Measurements from ENCODE around the gene STIP1. TPM values are rescaled to one million over a fixed set of nuclear protein-coding genes. Genes with fewer than 3 reads are reported as not detected.

STIP1 gene
- total RNA-seq, 1 donor from 2014 or later = 139 TPM

DNA sequence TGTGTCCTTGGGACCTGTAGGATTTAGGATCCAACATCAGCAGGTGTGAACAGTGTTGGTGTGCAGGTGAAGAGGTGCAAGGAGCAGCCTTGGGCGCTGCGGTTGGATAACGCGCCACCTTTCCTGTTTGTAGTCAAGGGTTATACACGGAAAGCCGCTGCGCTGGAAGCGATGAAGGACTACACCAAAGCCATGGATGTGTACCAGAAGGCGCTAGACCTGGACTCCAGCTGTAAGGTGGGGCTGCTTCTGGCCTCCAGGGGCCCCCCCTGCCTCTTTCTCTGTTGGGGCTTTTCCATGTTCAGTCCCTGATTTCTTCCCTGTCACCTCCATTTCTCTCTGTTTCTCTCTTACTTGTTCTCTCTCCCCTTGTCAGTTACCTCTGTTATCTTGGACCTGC lies 17.0 kb downstream of the STIP1 start:
- no peak for DNase-seq

DNA sequence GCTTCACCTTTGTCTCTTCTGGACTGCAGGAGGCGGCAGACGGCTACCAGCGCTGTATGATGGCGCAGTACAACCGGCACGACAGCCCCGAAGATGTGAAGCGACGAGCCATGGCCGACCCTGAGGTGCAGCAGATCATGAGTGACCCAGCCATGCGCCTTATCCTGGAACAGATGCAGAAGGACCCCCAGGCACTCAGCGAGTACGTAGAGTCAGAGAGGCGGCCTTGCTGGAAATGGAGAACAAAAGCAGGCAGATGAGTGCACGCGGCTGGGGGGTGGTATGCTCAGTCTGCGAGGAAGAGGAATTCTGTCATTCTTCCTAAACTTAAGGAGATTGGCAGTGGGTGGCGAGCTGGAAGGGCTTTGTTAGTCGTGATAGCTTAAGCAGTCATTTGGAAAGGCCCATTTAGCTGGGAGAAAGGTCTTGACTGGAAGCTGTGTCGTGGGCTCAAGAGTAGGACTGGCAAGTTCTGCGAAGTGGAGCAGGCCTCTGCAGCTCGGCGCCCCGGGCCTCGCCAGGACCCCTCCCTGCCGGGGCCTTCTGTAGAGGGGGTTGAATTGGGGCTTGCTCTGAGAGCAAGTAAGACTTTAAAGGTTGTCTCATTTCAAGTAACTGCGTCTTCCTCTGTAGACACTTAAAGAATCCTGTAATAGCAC lies 17.6 kb downstream of the STIP1 start:
- no peak for DNase-seq

DNA sequence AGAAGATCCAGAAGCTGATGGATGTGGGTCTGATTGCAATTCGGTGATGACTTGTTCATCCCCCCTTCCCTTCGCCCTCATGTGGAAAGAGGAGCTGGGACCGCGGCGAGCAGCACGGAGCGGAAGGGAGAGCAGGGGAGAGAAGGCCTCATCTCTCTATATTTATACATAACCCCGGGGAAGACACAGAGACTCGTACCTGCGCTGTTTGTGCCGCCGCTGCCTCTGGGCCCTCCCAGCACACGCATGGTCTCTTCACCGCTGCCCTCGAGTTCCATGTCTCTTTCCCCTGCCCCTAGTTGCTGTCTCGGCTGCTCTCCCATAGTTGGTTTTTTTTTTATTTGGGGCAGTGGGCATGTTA lies 18.1 kb downstream of the STIP1 start:
- no peak for DNase-seq

DNA sequence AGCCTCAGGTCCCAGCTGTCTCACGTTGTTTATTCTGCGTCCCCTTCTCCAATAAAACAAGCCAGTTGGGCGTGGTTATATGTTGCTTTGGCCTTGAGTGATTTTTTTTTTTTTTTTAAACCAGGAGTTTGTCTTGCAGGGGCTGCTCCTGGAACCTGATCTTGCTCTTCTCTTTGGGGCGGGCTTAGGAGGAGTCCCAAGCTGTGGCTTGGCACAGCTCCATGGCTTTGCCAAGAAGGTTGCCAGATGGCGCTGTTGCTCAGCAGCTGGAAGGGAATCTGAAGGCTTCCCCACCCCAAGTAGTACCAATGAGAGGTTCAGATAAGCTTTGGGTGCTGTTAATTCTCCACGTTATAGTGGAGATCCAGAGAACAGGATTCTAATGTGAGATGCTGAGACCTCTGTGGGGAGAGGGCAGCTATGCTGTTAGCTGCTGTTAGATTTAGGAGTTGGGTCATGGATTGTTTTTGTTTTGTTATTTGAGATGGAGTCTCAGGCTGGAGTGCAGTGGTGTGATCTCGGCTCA lies 18.6 kb downstream of the STIP1 start:
- peak; percentile 97 for DNase-seq

DNA sequence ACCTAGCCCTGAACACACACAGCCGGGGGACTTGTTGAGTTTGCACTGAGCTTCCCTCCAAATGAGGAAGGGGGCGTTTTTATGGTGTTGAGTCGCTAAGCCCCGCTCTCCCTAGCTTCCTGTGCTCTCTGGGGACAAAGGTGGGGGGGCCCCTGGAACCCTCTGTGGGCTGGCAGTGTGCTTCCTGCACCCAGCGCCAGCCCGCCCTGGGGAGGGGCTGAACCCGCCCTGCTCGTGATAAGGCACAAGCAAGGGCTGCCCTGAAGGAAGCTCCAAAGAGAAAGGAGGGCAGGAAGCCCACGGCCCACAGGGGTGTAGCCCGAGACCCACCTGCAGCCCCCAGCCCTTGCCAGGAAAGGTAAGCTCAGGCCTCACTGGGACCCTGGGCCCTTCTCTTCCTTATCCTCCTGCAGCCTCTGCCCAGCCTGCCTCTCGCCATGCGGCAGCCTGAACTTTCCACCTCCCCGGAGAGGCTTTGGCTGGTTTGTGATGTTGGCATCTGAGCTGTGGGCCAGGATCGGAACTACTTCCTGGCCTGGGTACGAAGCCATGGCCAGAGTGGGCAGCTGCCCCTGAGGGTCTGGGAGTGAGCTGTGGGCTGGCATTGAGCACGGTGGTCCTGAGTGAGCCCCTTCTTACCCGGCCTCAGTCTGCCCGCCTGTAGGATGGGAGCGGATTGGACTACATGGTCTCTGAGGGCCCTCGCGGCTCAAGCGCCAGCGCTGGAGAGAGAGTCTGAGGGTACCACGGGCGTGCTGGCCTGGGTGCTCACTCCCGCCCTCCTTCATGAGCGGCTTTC lies 20.7 kb downstream of the STIP1 start, which contains the start of gene FERMT3:
TSS of gene FERMT3 (plus strand) at position 265 of the 799 bp plus-strand sequence. CDS start 644 bp downstream, outside the sequence.
- DNase-seq = peak; percentile 33

DNA sequence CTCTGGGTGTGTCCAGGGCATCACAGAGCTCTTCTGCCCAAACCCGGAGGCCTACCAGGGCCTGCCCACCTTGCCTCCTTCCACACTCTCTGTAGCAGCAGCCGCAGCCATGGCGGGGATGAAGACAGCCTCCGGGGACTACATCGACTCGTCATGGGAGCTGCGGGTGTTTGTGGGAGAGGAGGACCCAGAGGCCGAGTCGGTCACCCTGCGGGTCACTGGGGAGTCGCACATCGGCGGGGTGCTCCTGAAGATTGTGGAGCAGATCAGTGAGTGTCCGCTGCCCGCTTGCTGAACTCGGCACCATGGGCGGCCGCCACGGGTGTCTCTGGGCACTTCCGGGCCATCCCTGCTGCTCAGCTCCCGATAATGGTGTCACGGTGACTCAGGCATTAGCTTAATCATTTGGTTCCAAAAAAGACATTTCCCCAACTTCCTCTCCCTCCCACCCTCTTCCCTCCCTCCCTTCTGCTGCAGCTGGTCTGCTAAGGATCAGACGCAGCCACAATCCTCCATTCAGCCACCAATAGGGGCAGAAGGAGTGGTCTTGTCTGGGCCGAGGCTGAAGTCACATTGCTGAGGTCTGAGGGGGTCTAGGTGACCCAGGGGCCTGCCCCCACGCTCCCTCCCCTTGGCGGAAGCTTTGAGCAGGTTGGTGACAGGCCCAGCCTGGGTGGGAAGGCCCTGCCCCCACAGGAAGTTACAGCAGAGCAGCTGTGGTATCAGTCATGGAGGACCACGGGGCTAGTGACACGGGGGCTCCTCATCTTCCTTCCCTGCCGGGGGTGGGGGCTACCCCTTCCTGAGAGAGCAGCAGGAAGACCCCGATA lies 21.5 kb downstream of the STIP1 start:
- DNase-seq = peak; percentile 67

DNA sequence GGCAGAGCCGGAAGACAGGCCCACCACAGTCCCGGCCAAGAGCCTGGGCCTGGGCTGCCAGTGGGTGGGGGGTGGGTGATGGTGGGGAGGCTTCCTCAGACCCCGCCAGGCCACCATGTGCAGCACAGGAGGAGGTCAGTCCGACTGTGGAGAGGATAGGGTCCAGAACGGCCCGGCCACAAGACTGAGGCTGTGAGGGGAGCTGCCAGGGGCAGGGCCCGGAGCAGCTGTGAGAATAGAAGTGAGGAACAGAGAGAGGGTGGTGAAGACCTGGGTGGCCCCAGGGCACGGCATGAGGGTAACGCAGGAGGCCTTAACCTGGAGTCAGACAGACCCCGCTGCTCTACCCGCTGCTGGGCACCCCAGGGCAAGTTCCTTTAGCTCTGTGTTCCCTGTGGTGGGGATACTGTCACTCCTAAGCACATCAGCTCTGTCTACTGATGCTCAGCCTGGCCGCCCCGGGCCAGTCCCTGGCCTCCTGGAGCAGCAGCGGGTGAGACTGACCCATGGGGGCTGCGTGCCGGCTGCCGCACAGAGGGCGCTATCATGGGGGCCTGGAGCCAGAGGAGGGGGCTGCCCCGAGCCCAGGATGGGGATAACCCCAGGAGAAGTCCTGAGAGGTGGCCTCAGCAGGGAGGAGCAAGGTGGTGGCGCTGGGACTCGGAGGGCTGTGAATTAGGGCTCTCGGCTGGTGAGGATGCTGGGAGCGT lies 22.3 kb downstream of the STIP1 start:
- DNase-seq = no peak

DNA sequence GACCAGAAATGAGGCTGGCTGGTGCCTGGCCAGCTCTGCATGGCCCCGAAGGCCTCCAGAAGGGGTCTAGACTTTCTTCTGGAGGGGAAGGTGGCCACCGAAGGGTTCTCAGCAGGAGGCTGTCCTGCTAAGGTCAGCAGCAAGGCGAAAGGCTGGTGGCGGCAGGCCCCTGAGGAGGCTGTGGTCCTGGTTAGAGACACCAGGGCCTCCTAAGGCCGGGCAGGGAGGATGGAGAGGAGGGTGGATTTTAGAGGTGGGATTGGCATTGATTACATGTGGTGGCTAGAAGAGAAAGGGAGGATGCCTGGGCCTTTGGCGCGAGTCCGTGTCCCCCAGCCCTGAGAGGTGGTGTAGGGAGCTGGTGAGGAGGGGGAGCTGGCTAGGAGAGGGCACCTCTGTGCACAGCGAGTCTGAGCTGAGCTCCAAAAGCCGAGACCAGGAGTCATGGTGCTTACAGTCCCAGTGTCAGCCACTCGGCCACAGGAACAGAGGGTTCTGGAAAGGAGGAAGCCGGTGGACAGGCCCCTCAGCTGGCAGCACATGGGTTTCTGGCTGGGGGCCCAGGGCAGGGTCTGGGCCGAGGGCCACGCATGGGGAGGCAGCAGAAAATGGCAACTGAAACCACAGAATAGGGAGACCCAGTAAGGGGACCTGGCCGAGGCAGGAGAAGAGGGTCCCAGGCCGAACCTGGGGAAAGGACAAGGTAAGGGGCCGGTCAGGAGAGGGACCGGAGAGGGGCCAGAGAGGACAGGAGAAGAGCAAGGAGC lies 23.0 kb downstream of the STIP1 start:
- DNase-seq = no peak

DNA sequence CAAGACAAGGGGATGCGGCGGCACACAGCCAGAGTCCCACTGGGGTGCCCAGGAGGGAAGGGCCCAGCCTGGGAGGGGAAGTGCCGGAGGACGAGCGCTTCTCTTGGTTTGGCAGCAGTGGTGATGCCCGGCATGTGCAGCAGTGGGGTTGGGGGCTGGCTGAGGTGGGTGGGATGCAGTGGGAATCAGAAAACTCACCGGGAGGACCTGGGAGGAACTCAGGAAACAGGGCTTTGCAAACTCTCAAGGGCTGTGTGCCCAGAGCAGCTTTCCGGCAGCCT lies 23.5 kb downstream of the STIP1 start:
- DNase-seq = no peak

DNA sequence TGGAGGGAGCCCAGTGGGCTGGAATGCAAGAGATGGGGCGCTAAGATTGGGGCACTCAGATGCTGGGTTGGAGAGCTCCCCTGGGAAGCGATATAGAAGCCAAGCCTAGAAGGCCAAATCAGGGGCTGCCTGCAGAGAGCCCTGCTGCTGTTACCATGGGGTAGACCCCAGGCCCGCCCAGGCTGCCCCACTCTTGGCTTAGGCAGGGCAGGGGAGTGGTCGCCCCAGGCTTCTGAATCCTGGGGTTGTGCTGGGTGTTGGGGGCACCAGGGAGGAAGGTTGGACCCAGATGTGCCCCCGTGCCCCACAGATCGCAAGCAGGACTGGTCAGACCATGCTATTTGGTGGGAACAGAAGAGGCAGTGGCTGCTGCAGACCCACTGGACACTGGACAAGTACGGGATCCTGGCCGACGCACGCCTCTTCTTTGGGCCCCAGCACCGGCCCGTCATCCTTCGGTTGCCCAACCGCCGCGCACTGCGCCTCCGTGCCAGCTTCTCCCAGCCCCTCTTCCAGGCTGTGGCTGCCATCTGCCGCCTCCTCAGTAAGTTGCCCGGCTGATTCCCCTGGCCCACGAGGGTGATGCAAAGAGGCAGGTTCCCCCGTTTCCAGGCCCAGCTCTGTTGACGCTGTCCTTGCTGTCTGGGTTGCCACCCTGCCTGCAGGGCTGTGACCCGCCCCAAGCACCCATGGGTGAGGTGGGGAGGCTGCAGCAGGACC lies 24.5 kb downstream of the STIP1 start:
- no peak for DNase-seq

DNA sequence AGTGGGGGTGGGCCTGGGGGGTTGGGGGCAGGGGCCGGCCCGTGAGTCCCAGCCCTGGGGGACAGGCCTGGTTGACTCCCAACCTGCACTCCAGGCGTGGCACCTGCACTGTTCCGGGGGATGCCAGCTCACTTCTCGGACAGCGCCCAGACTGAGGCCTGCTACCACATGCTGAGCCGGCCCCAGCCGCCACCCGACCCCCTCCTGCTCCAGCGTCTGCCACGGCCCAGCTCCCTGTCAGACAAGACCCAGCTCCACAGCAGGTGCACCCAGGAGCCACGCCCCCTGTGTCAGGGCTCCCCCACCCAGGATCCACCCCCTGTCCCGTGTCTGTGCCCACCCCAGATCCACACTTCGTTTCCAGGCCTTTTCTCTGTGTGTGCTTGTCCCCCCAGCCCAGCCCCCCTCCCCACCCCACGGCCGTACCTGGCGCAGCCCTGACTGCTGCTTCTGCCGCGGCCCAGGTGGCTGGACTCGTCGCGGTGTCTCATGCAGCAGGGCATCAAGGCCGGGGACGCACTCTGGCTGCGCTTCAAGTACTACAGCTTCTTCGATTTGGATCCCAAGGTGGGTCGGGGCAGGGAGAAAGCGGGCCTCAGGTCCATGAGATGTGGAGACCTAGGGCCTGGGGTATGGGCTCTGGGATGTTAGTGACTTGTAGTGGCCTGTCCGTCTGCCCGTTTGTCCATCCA lies 25.4 kb downstream of the STIP1 start:
- DNase-seq = no peak

DNA sequence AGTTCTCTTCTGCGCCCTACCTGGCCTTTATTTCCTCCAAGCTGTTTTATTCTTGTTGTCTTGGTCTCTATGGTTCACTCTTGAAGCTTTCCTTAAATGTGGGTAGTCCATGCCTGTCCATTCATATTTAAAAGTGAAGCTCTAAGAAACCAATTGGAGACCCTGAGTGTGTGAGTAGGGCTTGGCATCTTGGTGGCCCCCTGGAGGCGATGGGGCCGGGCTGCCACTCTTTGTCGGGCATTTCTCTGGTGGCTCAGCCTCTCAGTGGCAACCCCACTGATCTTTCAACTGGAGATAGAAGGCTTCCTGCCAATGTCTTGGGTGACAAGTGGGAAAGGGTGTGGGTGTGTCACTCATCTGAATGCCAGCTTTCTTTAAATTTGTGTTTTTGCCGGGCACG lies 30.9 kb downstream of the STIP1 start:
- no peak for DNase-seq

DNA sequence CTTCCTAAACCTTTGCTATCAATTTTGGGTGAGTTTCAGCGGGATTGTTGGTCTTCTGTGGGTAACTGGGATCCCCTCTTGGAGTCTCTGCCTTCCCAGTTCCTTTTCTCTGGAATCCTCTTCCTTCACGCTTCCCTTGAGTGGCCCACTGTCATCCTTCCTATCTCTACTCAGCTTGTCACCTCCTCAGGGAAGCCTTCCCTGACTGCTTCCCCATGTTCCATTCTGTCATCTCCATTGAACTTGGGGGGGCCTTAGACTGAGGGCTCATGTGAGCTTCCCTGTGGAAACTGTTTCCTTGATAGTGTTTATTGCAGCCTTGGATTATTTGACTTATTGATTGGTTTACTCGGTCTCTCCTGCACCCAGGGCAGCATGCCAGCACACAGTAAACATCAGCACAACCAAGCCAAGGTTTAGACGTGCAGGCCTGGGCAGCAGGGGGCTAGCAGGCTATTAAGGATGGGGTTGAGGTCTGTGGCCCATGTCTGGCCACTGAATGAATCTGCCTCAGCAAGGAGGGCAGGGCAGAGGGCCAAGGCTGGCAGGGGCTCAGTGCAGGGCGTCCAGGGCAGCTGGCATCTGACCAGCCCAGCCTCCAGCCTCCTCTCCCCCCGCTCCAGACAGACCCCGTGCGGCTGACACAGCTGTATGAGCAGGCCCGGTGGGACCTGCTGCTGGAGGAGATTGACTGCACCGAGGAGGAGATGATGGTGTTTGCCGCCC lies 32.8 kb downstream of the STIP1 start:
- no peak for DNase-seq

DNA sequence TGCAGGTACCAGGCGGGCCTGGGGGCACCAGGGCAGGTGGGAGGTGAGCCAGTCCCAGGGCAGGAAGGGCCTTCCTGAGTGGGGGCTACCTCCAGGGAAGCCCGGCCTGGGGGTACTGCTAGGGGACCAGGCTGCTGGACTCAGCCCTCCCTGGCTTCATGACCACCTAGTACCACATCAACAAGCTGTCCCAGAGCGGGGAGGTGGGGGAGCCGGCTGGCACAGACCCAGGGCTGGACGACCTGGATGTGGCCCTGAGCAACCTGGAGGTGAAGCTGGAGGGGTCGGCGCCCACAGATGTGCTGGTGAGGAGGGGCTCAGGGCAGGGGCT lies 33.3 kb downstream of the STIP1 start:
- no peak for DNase-seq

DNA sequence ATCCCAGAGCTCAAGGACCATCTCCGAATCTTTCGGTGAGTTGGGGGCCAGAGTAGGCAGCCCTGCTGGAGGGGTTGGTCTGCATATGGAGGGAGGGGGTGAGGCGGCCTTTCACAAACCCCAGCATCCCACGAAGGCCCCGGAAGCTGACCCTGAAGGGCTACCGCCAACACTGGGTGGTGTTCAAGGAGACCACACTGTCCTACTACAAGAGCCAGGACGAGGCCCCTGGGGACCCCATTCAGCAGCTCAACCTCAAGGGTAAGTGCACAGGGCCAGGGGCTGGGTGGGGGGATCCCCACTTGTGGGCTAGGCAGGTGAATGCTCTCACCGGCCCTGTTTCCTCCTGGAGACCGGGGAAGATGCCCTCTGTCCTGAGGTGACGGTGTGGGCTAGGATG lies 33.8 kb downstream of the STIP1 start:
- DNase-seq = no peak

DNA sequence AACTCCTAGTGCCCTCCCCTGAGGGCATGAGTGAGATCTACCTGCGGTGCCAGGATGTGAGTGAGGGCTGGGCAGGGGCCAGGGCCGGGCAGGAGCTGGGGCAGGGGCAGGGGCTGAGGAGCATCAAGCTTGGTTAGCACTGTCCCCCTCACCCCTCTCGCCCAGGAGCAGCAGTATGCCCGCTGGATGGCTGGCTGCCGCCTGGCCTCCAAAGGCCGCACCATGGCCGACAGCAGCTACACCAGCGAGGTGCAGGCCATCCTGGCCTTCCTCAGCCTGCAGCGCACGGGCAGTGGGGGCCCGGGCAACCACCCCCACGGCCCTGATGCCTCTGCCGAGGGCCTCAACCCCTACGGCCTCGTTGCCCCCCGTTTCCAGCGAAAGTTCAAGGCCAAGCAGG lies 34.3 kb downstream of the STIP1 start:
- DNase-seq = no peak

DNA sequence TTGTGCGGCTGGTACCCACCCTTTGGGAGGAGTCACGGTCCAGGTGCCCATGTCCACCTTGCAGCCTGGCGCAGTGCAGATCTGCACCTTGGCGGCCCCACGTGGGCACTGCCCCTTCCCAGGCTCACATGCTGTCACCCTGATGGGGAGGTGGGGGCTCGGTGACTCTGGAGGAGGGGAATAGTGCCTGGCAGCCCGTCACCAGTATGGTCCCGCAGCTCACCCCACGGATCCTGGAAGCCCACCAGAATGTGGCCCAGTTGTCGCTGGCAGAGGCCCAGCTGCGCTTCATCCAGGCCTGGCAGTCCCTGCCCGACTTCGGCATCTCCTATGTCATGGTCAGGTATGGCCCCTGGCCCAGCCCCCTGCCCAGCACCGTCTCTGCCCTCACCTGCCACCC lies 34.8 kb downstream of the STIP1 start:
- no peak for DNase-seq

DNA sequence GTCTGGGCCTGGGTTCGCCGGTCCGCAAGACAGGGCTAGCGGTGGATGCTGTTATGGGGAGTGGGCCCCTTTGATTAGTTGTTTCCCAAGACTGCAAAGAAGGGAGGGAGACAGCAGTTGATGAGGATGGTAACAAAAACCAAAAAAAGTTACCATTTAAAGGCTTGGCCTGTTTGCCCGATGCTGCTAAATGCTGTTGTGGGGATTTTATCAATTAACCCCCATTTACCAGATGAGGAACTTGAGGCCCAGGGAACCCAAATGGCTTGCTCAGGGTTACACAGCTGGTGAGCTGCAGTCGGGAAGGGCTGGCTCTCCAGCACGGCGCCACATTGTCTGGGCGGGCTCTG lies 36.7 kb downstream of the STIP1 start:
- DNase-seq = no peak

DNA sequence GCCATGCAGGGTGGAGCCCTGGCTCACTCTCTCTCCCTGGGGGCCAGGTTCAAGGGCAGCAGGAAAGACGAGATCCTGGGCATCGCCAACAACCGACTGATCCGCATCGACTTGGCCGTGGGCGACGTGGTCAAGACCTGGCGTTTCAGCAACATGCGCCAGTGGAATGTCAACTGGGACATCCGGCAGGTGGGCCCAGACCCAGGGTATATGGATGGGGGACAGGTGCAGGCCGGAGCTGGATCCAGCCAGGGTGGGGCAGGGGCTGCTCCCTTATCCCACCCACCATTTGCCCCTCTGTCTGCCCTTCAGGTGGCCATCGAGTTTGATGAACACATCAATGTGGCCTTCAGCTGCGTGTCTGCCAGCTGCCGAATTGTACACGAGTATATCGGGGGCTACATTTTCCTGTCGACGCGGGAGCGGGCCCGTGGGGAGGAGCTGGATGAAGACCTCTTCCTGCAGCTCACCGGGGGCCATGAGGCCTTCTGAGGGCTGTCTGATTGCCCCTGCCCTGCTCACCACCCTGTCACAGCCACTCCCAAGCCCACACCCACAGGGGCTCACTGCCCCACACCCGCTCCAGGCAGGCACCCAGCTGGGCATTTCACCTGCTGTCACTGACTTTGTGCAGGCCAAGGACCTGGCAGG lies 37.2 kb downstream of the STIP1 start:
- no peak for DNase-seq
